Spleen (tissue), 7 donors: ENCODE measurements around the gene ZSWIM2.

Experiments
- CTCF ChIP-seq, 11 experiments: fragments of 200-600 bp in 7 of 11; fragments of 450-650 bp in 4 of 11; sonication (generic) in 4 of 11; IDR thresholded peaks in 8 of 11; conservative IDR thresholded peaks in 3 of 11; 1 replicate in 7 of 11; 2 replicates in 4 of 11; pipeline versions ENCODE4 v1.4.0 to v1.8.0; 2016 to 2021; ENCODE audit warnings: antibody characterized with exemption in 11 of 11, inconsistent platforms in 4 of 11, mild to moderate bottlenecking in 1 of 11
- POLR2A ChIP-seq, 3 donors: fragments of 450-650 bp; IDR thresholded peaks; one replicate each; pipeline ENCODE4 v1.5.1; 2017; ENCODE audit warnings: antibody characterized with exemption in 3 of 3, mild to moderate bottlenecking in 1 of 3
- donor health status: DM: no; HTN: no; CAD: no; lungs with moderate emphysema.
- donor health status: DM: no; HTN: no; CAD: no.
- donor health status: DM: no; HTN: no; CAD: no.

GRCh38 chr2:186881660-186882059 is 32.7 kb upstream of the ZSWIM2 start:
- TF ChIP-seq CTCF (IDR thresholded peaks at IDR 0.05 in 8 of 11, conservative IDR thresholded peaks at IDR 0.05 in 3 of 11) (no peak), POLR2A (IDR thresholded peaks at IDR 0.05) (no peak)
